SK-N-SH (cell line): ENCODE results near the gene SH3RF2. TPM values are rescaled to one million over a fixed set of nuclear protein-coding genes. Genes with fewer than 3 reads are reported as not detected.

ENCODE experiments used
- CTCF ChIA-PET: fragments of 300-600, 350-600 bp; formaldehyde crosslinking; extraction: SDS; loops from one replicate; lab custom pipeline; 2021; lab: Yijun Ruan, JAX
- POLR2A ChIA-PET: fragments of 350-600 bp; sonication (Branson Sonifier 250); formaldehyde crosslinking; extraction: SDS; loops from one replicate; lab custom pipeline; 2020; ENCODE audit warnings: antibody characterized with exemption, inconsistent platforms; lab: Yijun Ruan, JAX
- DNase-seq: peaks from one replicate; pipeline ENCODE4 v3.0.0; 2012
- H2AFZ ChIP-seq: fragments of 200-600 bp; sonication (generic); 2 replicates; pipeline ENCODE4 v1.8.1; 2016; ENCODE audit warnings: antibody characterized with exemption, mild to moderate bottlenecking, low read depth
- H3F3A ChIP-seq: fragments of 200-600 bp; sonication (generic); replicated peaks from 2 replicates; pipeline ENCODE3; 2016; ENCODE audit warnings: antibody characterized with exemption, mild to moderate bottlenecking; ENCODE audit not compliant: insufficient read depth
- H3K27ac ChIP-seq, 2 experiments: fragments of 200-500 bp in 1 of 2; fragments of 200-600 bp in 1 of 2; sonication (Bioruptor generic) in 1 of 2; sonication (generic), shearing (Covaris generic) in 1 of 2; 2 replicates each; pipeline versions ENCODE4 v1.5.1 to v1.6.1; 2014 to 2016; ENCODE audit warnings: low read depth in 2 of 2, inconsistent platforms in 1 of 2, low read length in 1 of 2, mild to moderate bottlenecking in 1 of 2, mixed read lengths in 1 of 2
- H3K27me3 ChIP-seq: fragments of 200-600 bp; sonication (generic), shearing (Covaris generic); 2 replicates; pipeline ENCODE4 v1.6.1; 2016; ENCODE audit warnings: mixed run types; ENCODE audit not compliant: insufficient read depth
- H3K36me3 ChIP-seq, 2 experiments: fragments of 200-500 bp in 1 of 2; fragments of 200-600 bp in 1 of 2; sonication (Bioruptor generic) in 1 of 2; sonication (generic) in 1 of 2; replicated peaks in 1 of 2; 2 replicates each; pipeline versions ENCODE3 to v1.5.1; 2014 to 2016; ENCODE audit warnings: low read length in 1 of 2, mild to moderate bottlenecking in 1 of 2; ENCODE audit not compliant: insufficient read depth in 2 of 2, control insufficient read depth in 1 of 2
- H3K4me1 ChIP-seq, 2 experiments: fragments of 200-500 bp in 1 of 2; fragments of 200-600 bp in 1 of 2; sonication (Bioruptor generic) in 1 of 2; sonication (generic), shearing (Covaris generic) in 1 of 2; 2 replicates each; pipeline versions ENCODE4 v1.5.1 to v1.6.1; 2014 to 2016; ENCODE audit warnings: low read depth in 1 of 2, low read length in 1 of 2, mixed run types in 1 of 2; ENCODE audit not compliant: insufficient read depth in 2 of 2, control insufficient read depth in 1 of 2
- H3K4me2 ChIP-seq: fragments of 200-600 bp; sonication (generic), shearing (Covaris generic); 2 replicates; pipeline ENCODE4 v1.6.1; 2017; ENCODE audit warnings: mixed run types
- H3K4me3 ChIP-seq, 2 experiments: fragments of 200-500 bp in 1 of 2; fragments of 200-600 bp in 1 of 2; sonication (Bioruptor generic) in 1 of 2; sonication (generic), shearing (Covaris generic) in 1 of 2; 2 replicates each; pipeline versions ENCODE4 v1.5.1 to v1.8.1; 2014 to 2016; ENCODE audit warnings: low read depth in 2 of 2, inconsistent platforms in 1 of 2, low read length in 1 of 2, mild to moderate bottlenecking in 1 of 2, mixed read lengths in 1 of 2, moderate library complexity in 1 of 2
- H3K79me2 ChIP-seq: fragments of 200-600 bp; sonication (generic); 2 replicates; pipeline ENCODE4 v1.8.1; 2017; ENCODE audit warnings: mild to moderate bottlenecking; ENCODE audit not compliant: insufficient read depth
- H3K9ac ChIP-seq: fragments of 200-600 bp; sonication (generic); 2 replicates; pipeline ENCODE4 v1.6.1; 2017; ENCODE audit warnings: mixed run types
- H3K9me2 ChIP-seq: fragments of 200-600 bp; sonication (generic); 2 replicates; pipeline ENCODE4 v1.6.1; 2017; ENCODE audit warnings: mixed run types
- H3K9me3 ChIP-seq: fragments of 200-600 bp; sonication (generic); 2 replicates; pipeline ENCODE4 v1.6.1; 2017; ENCODE audit warnings: mixed run types, mild to moderate bottlenecking, moderate library complexity
- H4K20me1 ChIP-seq: fragments of 200-600 bp; sonication (generic); 2 replicates; pipeline ENCODE4 v1.6.1; 2017; ENCODE audit warnings: mild to moderate bottlenecking, mixed run types; ENCODE audit not compliant: insufficient read depth
- EP300 ChIP-seq, 2 experiments: IDR thresholded peaks; 2 replicates each; pipeline versions ENCODE4 v1.4.0 to v1.6.1; 2012; ENCODE audit warnings: borderline replicate concordance in 1 of 2, low read depth in 1 of 2, low read length in 1 of 2
- EZH2phosphoT487 ChIP-seq: fragments of 200-600 bp; sonication (generic); IDR thresholded peaks from 2 replicates; pipeline ENCODE4 v1.6.1; 2017; ENCODE audit warnings: low read depth, mixed run types, mild to moderate bottlenecking, antibody characterized with exemption, moderate library complexity, borderline replicate concordance
- FOXJ3 ChIP-seq: sonication (generic); formaldehyde crosslinking; IDR thresholded peaks from 2 replicates; pipeline ENCODE4 v1.5.1; 2020; ENCODE audit warnings: mild to moderate bottlenecking, missing genetic modification reagents
- FOXM1 ChIP-seq: IDR thresholded peaks from 2 replicates; pipeline ENCODE4 v1.4.0; 2012; ENCODE audit warnings: low read depth, mild to moderate bottlenecking
- GATA2 ChIP-seq: sonication (generic); formaldehyde crosslinking; IDR thresholded peaks from 2 replicates; pipeline ENCODE4 v1.5.0; 2020; ENCODE audit warnings: mild to moderate bottlenecking, missing genetic modification reagents
- JUND ChIP-seq: IDR thresholded peaks from 2 replicates; pipeline ENCODE4 v1.4.0; 2012
- MEF2A ChIP-seq: IDR thresholded peaks from 2 replicates; pipeline ENCODE4 v1.4.0; 2012; ENCODE audit warnings: low read depth, borderline replicate concordance
- NFIC ChIP-seq: IDR thresholded peaks from 2 replicates; pipeline ENCODE4 v1.4.0; 2012; ENCODE audit warnings: borderline replicate concordance
- POLR2AphosphoS5 ChIP-seq: IDR thresholded peaks from 2 replicates; pipeline ENCODE4 v1.6.1; 2012; ENCODE audit warnings: low read depth, low read length
- RAD21 ChIP-seq: IDR thresholded peaks from 2 replicates; pipeline ENCODE4 v1.6.1; 2012; ENCODE audit warnings: mild to moderate bottlenecking, low read length
- SIN3A ChIP-seq: IDR thresholded peaks from 2 replicates; pipeline ENCODE4 v1.6.1; 2012; ENCODE audit warnings: low read depth, mild to moderate bottlenecking, low read length, moderate library complexity, borderline replicate concordance
- SMC3 ChIP-seq: IDR thresholded peaks from 2 replicates; pipeline ENCODE4 v1.6.1; 2012; ENCODE audit warnings: low read depth, low read length, improper control_type of control experiment
- TCF12 ChIP-seq: IDR thresholded peaks from 2 replicates; pipeline ENCODE4 v1.4.0; 2012
- YY1 ChIP-seq: IDR thresholded peaks from 2 replicates; pipeline ENCODE4 v1.4.0; 2012; ENCODE audit warnings: low read depth, mild to moderate bottlenecking
- WGBS: methylation state at CpG from one replicate; pipeline ENCODE4 v1.1.6; 2017; ENCODE audit warnings: low lambda C conversion rate; 5-methylcytosine and 5-hydroxymethylcytosine counted together
- polyA plus RNA-seq, 3 experiments: library from polyadenylated mRNA; depleted of rRNA; stranded (reverse); fragments of >200 nt; gene quantifications; 2 replicates each; pipeline ENCODE4 v1.2.3, GENCODE V29; 2012
- TF ChIP-seq, protein P1 (sequence below): IDR thresholded peaks from 2 replicates; pipeline ENCODE4 v1.4.0; 2012; ENCODE audit warnings: low read depth, borderline replicate concordance
- TF ChIP-seq, protein P2 (sequence below): fragments of 200-600 bp; sonication (generic); IDR thresholded peaks from 2 replicates; pipeline ENCODE4 v1.6.1; 2017; ENCODE audit warnings: antibody characterized with exemption, mild to moderate bottlenecking, moderate library complexity
- TF ChIP-seq, protein P3 (sequence below): IDR thresholded peaks from 2 replicates; pipeline ENCODE4 v1.4.0; 2012; ENCODE audit warnings: low read depth, borderline replicate concordance
- TF ChIP-seq, protein P4 (sequence below): IDR thresholded peaks from 2 replicates; pipeline ENCODE4 v1.6.1; 2012; ENCODE audit warnings: mild to moderate bottlenecking, low read depth, low read length, moderate library complexity

SH3RF2 gene
- polyA plus RNA-seq, 1 of the 3 experiments (the other 2 are of a cell fraction) = 0.87 TPM

DNA sequence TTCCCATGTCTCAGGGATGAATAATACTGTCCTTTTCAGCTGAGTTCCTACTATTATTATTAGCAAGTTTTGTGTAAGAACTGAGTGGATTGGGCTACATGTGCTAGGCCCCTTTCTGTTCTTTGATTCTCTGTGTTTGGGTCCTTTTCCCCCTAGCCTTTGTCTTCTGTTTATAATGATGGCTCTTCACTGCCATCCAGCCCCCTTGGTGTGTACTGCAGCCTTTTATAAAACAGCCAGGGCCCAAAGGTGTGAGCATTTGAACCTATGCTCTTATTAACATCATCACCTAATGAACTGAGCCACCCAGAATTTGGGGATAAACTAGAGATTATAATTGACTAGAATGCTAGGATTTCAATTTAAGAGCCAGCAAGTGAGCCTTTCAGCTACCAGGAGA is 116.4 kb downstream of the SH3RF2 start:
- no peaks in the 10 kb centered on the region for H3K9me2 ChIP-seq
- no peaks in the 10 kb centered on the region for H4K20me1 ChIP-seq
- TF ChIP-seq TCF12 = no peak
- TF ChIP-seq, protein P1, sequence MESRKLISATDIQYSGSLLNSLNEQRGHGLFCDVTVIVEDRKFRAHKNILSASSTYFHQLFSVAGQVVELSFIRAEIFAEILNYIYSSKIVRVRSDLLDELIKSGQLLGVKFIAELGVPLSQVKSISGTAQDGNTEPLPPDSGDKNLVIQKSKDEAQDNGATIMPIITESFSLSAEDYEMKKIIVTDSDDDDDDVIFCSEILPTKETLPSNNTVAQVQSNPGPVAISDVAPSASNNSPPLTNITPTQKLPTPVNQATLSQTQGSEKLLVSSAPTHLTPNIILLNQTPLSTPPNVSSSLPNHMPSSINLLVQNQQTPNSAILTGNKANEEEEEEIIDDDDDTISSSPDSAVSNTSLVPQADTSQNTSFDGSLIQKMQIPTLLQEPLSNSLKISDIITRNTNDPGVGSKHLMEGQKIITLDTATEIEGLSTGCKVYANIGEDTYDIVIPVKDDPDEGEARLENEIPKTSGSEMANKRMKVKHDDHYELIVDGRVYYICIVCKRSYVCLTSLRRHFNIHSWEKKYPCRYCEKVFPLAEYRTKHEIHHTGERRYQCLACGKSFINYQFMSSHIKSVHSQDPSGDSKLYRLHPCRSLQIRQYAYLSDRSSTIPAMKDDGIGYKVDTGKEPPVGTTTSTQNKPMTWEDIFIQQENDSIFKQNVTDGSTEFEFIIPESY = no peak
- TF ChIP-seq EZH2phosphoT487 = no peak
- TF ChIP-seq SIN3A = no peak
- TF ChIP-seq RAD21 = peak; percentile 38; the same call in 1 of the 2 replicates
- TF ChIP-seq, protein P2, sequence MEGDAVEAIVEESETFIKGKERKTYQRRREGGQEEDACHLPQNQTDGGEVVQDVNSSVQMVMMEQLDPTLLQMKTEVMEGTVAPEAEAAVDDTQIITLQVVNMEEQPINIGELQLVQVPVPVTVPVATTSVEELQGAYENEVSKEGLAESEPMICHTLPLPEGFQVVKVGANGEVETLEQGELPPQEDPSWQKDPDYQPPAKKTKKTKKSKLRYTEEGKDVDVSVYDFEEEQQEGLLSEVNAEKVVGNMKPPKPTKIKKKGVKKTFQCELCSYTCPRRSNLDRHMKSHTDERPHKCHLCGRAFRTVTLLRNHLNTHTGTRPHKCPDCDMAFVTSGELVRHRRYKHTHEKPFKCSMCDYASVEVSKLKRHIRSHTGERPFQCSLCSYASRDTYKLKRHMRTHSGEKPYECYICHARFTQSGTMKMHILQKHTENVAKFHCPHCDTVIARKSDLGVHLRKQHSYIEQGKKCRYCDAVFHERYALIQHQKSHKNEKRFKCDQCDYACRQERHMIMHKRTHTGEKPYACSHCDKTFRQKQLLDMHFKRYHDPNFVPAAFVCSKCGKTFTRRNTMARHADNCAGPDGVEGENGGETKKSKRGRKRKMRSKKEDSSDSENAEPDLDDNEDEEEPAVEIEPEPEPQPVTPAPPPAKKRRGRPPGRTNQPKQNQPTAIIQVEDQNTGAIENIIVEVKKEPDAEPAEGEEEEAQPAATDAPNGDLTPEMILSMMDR = peak; percentile 42
- no peaks in the 10 kb centered on the region for H3K79me2 ChIP-seq
- ChIA-PET POLR2A (no interaction called here), CTCF (interaction anchor here (1.0 to 3.1 kb wide), 5 partner anchors 12 to 1849 kb away, joined by 3 to 10 read pairs (median 4); no protein-coding TSS in a partner anchor)
- no peaks in the 10 kb centered on the region; a peak in 2 of 4 replicates for H3K4me1 ChIP-seq
- H3F3A ChIP-seq = no peaks in the 10 kb centered on the region
- no peak overlapping the region for H3K4me3 ChIP-seq
- no peaks in the 10 kb centered on the region for H3K27me3 ChIP-seq
- no peaks in the 10 kb centered on the region for H3K36me3 ChIP-seq
- H3K9ac ChIP-seq = no peak overlapping the region
- DNase-seq = no peak
- H3K4me2 ChIP-seq = no peak overlapping the region
- no peak overlapping the region for H2AFZ ChIP-seq
- H3K9me3 ChIP-seq = no peaks in the 10 kb centered on the region
- no peak overlapping the region for H3K27ac ChIP-seq

DNA sequence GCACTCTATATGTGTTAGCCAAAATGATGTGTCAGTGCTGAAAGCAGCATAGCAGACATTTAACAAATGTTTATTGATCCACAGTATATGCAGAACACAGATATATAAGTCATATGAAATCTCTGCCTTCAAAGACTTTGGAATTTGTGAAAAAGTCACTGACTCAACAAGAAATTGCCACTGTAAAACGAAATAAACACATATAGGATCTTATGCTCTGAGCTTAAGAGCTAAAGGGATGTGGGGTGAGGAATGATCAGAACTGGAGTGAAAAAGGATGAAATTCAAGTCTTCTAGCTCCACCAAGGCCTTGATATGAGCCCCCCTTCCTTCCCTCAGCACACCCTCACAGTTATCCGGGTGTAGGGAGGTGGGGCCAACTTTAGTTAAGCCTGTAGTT is 119.1 kb downstream of the SH3RF2 start:
- H3K4me2 ChIP-seq = no peak overlapping the region
- H3K27ac ChIP-seq = no peak overlapping the region
- H3K9ac ChIP-seq = no peak overlapping the region
- no peaks in the 10 kb centered on the region for H3K9me3 ChIP-seq
- H3K9me2 ChIP-seq = no peaks in the 10 kb centered on the region
- H2AFZ ChIP-seq = no peak overlapping the region
- DNase-seq = no peak
- no peaks in the 10 kb centered on the region for H3K27me3 ChIP-seq
- no peak overlapping the region for H3K4me3 ChIP-seq
- H3K79me2 ChIP-seq = no peaks in the 10 kb centered on the region
- H3K36me3 ChIP-seq = no peaks in the 10 kb centered on the region
- H3K4me1 ChIP-seq = peaks cover 0 to 10% of the 10 kb centered on the region in 2 experiments; a peak in 2 of 4 replicates
- H4K20me1 ChIP-seq = no peaks in the 10 kb centered on the region
- H3F3A ChIP-seq = no peaks in the 10 kb centered on the region
- WGBS = 14% methylated on average over 2 of the region's 2 CpGs
- ChIA-PET CTCF (interaction anchor here (1.0 to 1.3 kb wide), 3 partner anchors 74 to 230 kb away, joined by 3 to 4 read pairs (median 4); no protein-coding TSS in a partner anchor), POLR2A (no interaction called here)
- no peak for TF ChIP-seq MEF2A
- no peak for TF ChIP-seq FOXM1
- no peak for TF ChIP-seq RAD21
- TF ChIP-seq GATA2 (CRISPR knock-in tag) = no peak
- TF ChIP-seq, protein P2 = no peak
- no peak for TF ChIP-seq NFIC
- TF ChIP-seq SMC3 = no peak
- TF ChIP-seq FOXJ3 (CRISPR knock-in tag) = no peak
- no peak for TF ChIP-seq YY1
- TF ChIP-seq POLR2AphosphoS5 = no peak
- TF ChIP-seq, protein P3, sequence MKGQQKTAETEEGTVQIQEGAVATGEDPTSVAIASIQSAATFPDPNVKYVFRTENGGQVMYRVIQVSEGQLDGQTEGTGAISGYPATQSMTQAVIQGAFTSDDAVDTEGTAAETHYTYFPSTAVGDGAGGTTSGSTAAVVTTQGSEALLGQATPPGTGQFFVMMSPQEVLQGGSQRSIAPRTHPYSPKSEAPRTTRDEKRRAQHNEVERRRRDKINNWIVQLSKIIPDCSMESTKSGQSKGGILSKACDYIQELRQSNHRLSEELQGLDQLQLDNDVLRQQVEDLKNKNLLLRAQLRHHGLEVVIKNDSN = no peak
- TF ChIP-seq, protein P4, sequence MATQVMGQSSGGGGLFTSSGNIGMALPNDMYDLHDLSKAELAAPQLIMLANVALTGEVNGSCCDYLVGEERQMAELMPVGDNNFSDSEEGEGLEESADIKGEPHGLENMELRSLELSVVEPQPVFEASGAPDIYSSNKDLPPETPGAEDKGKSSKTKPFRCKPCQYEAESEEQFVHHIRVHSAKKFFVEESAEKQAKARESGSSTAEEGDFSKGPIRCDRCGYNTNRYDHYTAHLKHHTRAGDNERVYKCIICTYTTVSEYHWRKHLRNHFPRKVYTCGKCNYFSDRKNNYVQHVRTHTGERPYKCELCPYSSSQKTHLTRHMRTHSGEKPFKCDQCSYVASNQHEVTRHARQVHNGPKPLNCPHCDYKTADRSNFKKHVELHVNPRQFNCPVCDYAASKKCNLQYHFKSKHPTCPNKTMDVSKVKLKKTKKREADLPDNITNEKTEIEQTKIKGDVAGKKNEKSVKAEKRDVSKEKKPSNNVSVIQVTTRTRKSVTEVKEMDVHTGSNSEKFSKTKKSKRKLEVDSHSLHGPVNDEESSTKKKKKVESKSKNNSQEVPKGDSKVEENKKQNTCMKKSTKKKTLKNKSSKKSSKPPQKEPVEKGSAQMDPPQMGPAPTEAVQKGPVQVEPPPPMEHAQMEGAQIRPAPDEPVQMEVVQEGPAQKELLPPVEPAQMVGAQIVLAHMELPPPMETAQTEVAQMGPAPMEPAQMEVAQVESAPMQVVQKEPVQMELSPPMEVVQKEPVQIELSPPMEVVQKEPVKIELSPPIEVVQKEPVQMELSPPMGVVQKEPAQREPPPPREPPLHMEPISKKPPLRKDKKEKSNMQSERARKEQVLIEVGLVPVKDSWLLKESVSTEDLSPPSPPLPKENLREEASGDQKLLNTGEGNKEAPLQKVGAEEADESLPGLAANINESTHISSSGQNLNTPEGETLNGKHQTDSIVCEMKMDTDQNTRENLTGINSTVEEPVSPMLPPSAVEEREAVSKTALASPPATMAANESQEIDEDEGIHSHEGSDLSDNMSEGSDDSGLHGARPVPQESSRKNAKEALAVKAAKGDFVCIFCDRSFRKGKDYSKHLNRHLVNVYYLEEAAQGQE = no peak
- no peak for TF ChIP-seq EP300 (IDR thresholded peaks at IDR 0.05; ENCODE audit: borderline replicate concordance in 1 of 2, low read depth in 1 of 2, low read length in 1 of 2)
- no peak for TF ChIP-seq JUND
